ENCODE results near the gene CAMK2D.

Gene CAMK2D

DNA sequence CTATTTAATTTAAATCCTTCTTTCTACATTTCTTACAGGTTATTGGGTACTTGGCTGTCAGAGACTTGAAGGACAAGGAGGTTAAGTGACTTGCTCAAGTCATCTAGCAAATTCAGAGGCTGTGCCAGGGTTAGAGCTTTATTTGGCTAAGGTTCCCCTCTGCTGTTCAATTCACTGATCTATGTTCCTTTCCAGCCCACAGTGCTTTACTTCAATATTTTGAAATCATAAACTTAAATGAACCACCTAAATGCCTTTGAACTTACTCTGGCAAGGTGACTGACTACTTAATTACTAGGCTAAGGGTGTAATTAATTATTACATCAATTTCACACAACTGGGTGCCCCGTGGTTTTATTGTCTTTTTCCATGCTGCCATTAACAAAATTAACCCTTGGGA, 288.7 kb downstream of the CAMK2D start:
- peaks cover 14% of the 10 kb centered on the region for H3K4me1 ChIP-seq (ENCODE audit: control insufficient read depth, insufficient read depth, low read length)
- no peak overlapping the region for H3K9ac ChIP-seq (ENCODE audit: low read depth, low read length)
- no peaks in the 10 kb centered on the region for H3K27me3 ChIP-seq (ENCODE audit: control insufficient read depth, insufficient read depth, low read length)
- H3K4me3 ChIP-seq (ENCODE audit: low read depth, low read length) = no peak overlapping the region
- no peaks in the 10 kb centered on the region for H3K36me3 ChIP-seq (ENCODE audit: control insufficient read depth, insufficient read depth, low read length)
- H3K9me3 ChIP-seq (ENCODE audit: control insufficient read depth, insufficient read depth, low read length) = no peaks in the 10 kb centered on the region

DNA sequence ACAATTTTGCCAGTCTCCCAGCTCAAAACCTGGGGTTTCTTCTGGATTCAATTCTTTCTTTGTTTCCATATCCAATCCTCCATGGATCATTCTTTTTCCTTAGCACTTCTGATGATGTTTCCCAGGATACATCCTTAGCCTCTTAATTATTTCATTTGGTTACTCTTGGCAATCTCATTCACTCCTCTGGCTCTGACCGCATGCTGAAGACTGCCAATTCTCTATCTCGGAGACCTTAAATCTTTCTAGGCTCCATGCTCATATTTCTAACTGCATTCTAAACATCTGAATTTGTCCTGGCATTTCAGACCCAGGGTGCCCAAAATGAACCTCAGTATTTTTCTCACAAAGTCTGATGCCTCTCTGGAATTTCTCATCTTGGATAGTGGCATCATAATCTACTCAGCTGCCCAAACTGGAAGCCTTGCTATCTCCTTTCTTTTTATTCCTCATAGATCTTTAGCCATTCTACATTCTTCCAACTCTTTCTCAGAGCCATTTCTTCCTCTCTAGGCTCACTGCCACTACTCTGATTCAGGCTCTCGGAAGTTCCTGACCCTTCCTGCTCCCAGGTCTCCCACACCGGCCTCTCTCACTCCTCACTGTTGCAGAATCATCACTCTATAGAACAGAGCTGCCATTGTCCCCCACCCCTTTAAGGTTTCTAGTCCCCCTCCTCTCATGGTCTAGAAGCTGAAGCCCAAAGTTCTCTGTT, 290.2 kb downstream of the CAMK2D start:
- H3K9ac ChIP-seq (ENCODE audit: low read depth, low read length) = no peak overlapping the region
- H3K4me1 ChIP-seq (ENCODE audit: control insufficient read depth, insufficient read depth, low read length) = peaks cover 18% of the 10 kb centered on the region
- no peak overlapping the region for H3K4me3 ChIP-seq (ENCODE audit: low read depth, low read length)
- H3K9me3 ChIP-seq (ENCODE audit: control insufficient read depth, insufficient read depth, low read length) = no peaks in the 10 kb centered on the region
- H3K36me3 ChIP-seq (ENCODE audit: control insufficient read depth, insufficient read depth, low read length) = no peaks in the 10 kb centered on the region
- H3K27me3 ChIP-seq (ENCODE audit: control insufficient read depth, insufficient read depth, low read length) = no peaks in the 10 kb centered on the region

DNA sequence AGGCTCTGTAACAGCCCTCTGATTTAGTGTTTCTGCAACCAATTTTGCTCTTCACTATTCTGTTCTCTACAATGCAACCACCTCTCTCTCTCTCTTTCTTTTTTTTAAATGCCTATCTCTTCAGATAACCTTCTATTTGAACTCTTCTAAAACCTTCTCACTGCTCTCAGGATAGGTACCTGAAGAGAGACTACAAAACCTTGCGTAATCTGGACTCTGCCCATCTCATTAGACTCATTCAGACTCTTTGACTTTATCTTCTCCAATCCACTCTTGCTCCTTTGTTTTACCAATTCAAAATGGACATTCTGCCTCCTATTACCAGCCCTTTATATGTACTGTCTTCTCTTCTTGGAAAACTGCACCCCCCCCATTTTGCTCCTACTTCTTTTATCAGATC, 291.6 kb downstream of the CAMK2D start:
- Histone ChIP-seq H3K4me3 (ENCODE audit: low read depth, low read length) (no peak overlapping the region), H3K9ac (ENCODE audit: low read depth, low read length) (no peak overlapping the region), H3K4me1 (ENCODE audit: control insufficient read depth, insufficient read depth, low read length) (peaks cover 18% of the 10 kb centered on the region), H3K9me3 (ENCODE audit: control insufficient read depth, insufficient read depth, low read length) (no peaks in the 10 kb centered on the region), H3K36me3 (ENCODE audit: control insufficient read depth, insufficient read depth, low read length) (no peaks in the 10 kb centered on the region), H3K27me3 (ENCODE audit: control insufficient read depth, insufficient read depth, low read length) (no peaks in the 10 kb centered on the region)

DNA sequence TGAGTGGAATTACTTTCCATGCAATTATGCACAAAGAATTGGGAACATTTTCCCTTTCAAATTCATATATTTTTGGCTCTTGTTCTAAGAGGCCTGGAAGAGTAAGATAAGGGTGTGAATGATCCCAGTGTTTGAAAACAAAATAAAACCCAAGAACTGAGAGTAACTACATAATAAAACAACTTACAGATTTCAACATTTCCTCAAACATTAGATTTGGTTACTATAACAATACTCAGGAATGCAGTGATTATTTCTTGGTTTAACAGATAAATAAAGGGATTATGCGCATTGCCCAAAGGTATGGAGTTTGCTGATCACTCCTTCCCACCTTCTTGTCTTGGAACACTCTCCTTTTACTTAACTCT, 292.5 kb downstream of the CAMK2D start:
- no peaks in the 10 kb centered on the region for H3K27me3 ChIP-seq (ENCODE audit: control insufficient read depth, insufficient read depth, low read length)
- peaks cover 18% of the 10 kb centered on the region for H3K4me1 ChIP-seq (ENCODE audit: control insufficient read depth, insufficient read depth, low read length)
- H3K36me3 ChIP-seq (ENCODE audit: control insufficient read depth, insufficient read depth, low read length) = no peaks in the 10 kb centered on the region
- H3K4me3 ChIP-seq (ENCODE audit: low read depth, low read length) = no peak overlapping the region
- H3K9ac ChIP-seq (ENCODE audit: low read depth, low read length) = no peak overlapping the region
- H3K9me3 ChIP-seq (ENCODE audit: control insufficient read depth, insufficient read depth, low read length) = no peaks in the 10 kb centered on the region

DNA sequence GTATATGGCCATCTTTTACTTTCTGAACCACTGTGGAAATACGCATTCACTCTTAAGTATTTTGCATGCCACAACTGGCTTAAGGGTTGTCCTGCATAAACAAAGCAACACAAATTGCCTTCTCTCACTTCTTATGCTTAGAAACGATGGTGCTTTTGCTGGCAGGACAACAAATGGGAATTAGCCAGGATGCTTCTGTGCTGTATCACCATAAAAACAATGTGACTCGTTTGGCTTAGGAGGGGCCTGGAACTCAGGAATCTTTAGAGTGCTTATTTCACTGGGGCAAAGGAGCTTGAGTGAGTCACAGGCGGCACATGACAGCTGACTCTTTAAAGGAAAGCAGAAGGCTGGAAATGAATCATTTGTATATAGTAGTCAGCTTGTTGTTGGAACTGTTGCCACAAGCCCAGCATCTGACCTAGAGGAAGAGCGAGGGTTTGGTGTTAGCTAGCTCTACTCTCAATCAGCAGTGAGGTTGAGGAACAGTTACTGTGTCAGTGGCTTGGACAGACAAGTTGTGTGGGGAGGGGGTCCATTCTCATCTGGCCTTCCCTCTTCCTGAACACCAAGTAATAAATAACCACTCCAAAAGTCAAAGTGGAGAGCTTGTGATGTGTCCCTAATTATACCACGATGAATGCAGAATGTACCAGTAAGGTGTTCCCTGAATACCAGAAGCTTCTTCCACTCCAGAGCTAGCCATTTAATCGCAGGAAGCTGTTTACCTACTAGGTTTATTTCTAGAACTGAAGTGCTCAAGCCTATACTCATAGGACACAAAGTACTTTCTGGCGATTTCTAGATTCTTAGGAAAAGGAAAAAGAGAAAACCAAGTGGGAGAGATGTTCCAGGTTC, 293.1 kb downstream of the CAMK2D start:
- H3K9ac ChIP-seq (ENCODE audit: low read depth, low read length) = no peak overlapping the region
- no peaks in the 10 kb centered on the region for H3K27me3 ChIP-seq (ENCODE audit: control insufficient read depth, insufficient read depth, low read length)
- H3K4me3 ChIP-seq (ENCODE audit: low read depth, low read length) = no peak overlapping the region
- H3K9me3 ChIP-seq (ENCODE audit: control insufficient read depth, insufficient read depth, low read length) = no peaks in the 10 kb centered on the region
- H3K4me1 ChIP-seq (ENCODE audit: control insufficient read depth, insufficient read depth, low read length) = peaks cover 18% of the 10 kb centered on the region
- H3K36me3 ChIP-seq (ENCODE audit: control insufficient read depth, insufficient read depth, low read length) = no peaks in the 10 kb centered on the region

DNA sequence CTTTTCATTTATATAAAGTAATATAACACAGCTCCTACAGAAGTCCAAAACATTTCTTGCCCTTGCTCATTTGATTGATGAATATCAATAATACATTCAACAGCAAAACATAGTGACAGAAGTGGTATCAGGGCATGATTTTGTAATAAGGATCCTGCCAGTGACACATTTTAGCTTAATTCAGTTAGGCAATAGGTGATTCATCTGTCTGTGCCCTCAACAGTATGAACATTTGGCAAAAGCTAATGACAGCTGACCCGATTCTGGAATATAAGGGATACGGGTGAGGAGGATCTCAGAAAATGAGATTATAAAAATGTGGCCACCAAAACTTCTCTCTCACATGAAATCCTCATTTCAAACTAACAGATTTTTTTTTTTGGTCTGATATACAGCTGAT, 294.0 kb downstream of the CAMK2D start:
- no peak overlapping the region for H3K9ac ChIP-seq (ENCODE audit: low read depth, low read length)
- no peak overlapping the region for H3K4me3 ChIP-seq (ENCODE audit: low read depth, low read length)
- H3K4me1 ChIP-seq (ENCODE audit: control insufficient read depth, insufficient read depth, low read length) = peaks cover 18% of the 10 kb centered on the region
- H3K36me3 ChIP-seq (ENCODE audit: control insufficient read depth, insufficient read depth, low read length) = no peaks in the 10 kb centered on the region
- no peaks in the 10 kb centered on the region for H3K9me3 ChIP-seq (ENCODE audit: control insufficient read depth, insufficient read depth, low read length)
- no peaks in the 10 kb centered on the region for H3K27me3 ChIP-seq (ENCODE audit: control insufficient read depth, insufficient read depth, low read length)

DNA sequence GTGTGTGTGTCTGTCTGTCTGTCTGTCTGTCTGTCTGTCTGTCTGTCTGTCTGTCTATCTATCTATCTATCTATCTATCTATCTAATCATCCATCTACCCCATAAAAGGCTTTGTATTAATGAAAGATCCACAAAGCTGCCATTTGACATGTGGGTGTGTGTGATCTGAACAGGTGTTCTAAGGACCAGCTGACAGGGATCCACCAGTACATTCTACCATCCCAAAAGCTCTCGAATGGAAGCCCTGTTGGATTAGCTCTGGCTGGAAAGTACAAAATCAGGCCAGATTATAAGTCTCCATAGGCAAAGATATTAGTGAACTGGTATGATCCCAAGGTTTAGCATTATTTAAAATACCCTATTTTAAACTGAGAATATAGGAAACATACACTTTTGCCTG, 299.3 kb downstream of the CAMK2D start:
- Histone ChIP-seq H3K9ac (ENCODE audit: low read depth, low read length) (no peak overlapping the region), H3K4me3 (ENCODE audit: low read depth, low read length) (no peak overlapping the region), H3K4me1 (ENCODE audit: control insufficient read depth, insufficient read depth, low read length) (no peaks in the 10 kb centered on the region), H3K27me3 (ENCODE audit: control insufficient read depth, insufficient read depth, low read length) (no peaks in the 10 kb centered on the region), H3K9me3 (ENCODE audit: control insufficient read depth, insufficient read depth, low read length) (no peaks in the 10 kb centered on the region), H3K36me3 (ENCODE audit: control insufficient read depth, insufficient read depth, low read length) (no peaks in the 10 kb centered on the region)

DNA sequence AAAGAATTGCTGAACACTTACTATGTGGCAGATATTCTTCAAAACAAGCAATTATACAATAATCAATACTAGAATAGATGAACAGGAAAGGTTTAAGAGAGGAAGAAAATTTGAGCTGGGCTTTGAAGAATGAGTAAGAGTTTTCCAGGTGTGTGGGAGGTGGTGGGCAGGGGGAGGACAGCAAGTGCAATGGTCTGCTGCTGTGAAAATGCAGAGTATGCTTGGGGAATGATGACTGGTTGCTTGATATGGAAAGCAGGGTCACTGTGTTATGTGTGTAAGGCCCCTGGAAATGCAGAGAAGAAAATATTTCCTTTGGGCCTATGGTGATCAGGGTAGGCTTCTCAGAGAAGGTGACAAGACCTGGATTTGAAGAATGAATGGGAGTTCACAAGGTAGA, 300.3 kb downstream of the CAMK2D start:
- Histone ChIP-seq H3K36me3 (ENCODE audit: control insufficient read depth, insufficient read depth, low read length) (no peaks in the 10 kb centered on the region), H3K9ac (ENCODE audit: low read depth, low read length) (no peak overlapping the region), H3K27me3 (ENCODE audit: control insufficient read depth, insufficient read depth, low read length) (no peaks in the 10 kb centered on the region), H3K9me3 (ENCODE audit: control insufficient read depth, insufficient read depth, low read length) (no peaks in the 10 kb centered on the region), H3K4me3 (ENCODE audit: low read depth, low read length) (no peak overlapping the region), H3K4me1 (ENCODE audit: control insufficient read depth, insufficient read depth, low read length) (no peaks in the 10 kb centered on the region)

DNA sequence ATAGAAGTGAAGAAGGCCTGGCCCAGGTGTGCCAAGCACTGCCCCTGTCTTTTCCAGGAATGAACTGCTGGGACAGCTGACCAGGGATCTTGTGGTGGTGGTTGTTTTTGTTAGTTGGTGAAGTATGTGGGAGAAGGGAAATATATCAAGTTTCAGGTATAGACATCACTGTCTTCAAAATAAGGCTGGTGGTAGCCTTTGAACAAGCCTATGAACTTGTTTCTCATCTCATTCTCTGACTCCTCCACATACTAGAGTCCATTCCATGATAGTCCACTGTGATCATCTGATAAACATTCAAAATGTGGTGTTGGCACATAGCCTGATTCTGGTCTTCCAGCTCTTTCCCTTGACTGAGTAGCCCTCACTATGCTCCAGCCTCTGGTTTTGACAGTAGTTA, 303.7 kb downstream of the CAMK2D start:
- H3K36me3 ChIP-seq (ENCODE audit: control insufficient read depth, insufficient read depth, low read length) = no peaks in the 10 kb centered on the region
- peaks cover 15% of the 10 kb centered on the region for H3K4me1 ChIP-seq (ENCODE audit: control insufficient read depth, insufficient read depth, low read length)
- H3K9ac ChIP-seq (ENCODE audit: low read depth, low read length) = no peak overlapping the region
- no peak overlapping the region for H3K4me3 ChIP-seq (ENCODE audit: low read depth, low read length)
- no peaks in the 10 kb centered on the region for H3K27me3 ChIP-seq (ENCODE audit: control insufficient read depth, insufficient read depth, low read length)
- no peaks in the 10 kb centered on the region for H3K9me3 ChIP-seq (ENCODE audit: control insufficient read depth, insufficient read depth, low read length)

DNA sequence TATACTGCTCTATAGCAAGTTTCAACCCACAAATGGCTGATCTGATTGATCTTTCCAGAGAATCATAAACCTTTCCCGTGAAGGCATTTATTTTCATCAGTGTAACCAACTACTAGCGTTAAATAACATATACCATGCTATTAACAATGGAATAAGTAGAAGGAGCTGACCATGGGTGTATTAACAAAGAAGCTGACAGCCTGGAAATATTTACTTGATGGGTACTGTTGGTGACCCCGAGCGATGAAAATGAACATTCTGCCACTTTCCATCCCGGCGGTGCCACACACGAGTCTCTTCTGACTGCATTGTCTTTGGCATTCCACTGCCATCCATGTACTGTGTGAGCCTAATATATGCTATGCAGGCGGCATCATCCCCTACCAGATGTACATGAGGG, 304.4 kb downstream of the CAMK2D start:
- Histone ChIP-seq H3K9ac (ENCODE audit: low read depth, low read length) (no peak overlapping the region), H3K4me1 (ENCODE audit: control insufficient read depth, insufficient read depth, low read length) (peaks cover 17% of the 10 kb centered on the region), H3K9me3 (ENCODE audit: control insufficient read depth, insufficient read depth, low read length) (no peaks in the 10 kb centered on the region), H3K27me3 (ENCODE audit: control insufficient read depth, insufficient read depth, low read length) (no peaks in the 10 kb centered on the region), H3K4me3 (ENCODE audit: low read depth, low read length) (no peak overlapping the region), H3K36me3 (ENCODE audit: control insufficient read depth, insufficient read depth, low read length) (no peaks in the 10 kb centered on the region)

DNA sequence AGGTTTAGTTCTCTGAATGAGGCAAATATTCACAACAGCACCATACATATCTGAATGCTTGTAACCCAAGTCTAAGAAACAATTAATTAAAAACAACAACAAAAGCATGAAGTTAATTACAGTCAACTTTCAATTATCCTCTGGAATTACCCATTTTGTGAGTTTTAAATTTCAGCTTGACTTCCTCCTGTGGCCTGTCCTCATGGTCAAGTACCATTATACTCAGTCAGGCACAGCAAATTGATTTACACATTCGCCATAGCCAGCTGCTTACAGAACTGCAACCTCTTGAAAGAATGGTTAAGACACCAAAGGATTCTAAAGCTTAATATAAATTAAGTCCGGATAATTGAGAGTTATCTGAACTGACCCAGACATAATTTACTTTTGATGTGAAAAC, 306.5 kb downstream of the CAMK2D start:
- no peaks in the 10 kb centered on the region for H3K9me3 ChIP-seq (ENCODE audit: control insufficient read depth, insufficient read depth, low read length)
- H3K27me3 ChIP-seq (ENCODE audit: control insufficient read depth, insufficient read depth, low read length) = no peaks in the 10 kb centered on the region
- no peak overlapping the region for H3K4me3 ChIP-seq (ENCODE audit: low read depth, low read length)
- no peaks in the 10 kb centered on the region for H3K36me3 ChIP-seq (ENCODE audit: control insufficient read depth, insufficient read depth, low read length)
- H3K9ac ChIP-seq (ENCODE audit: low read depth, low read length) = no peak overlapping the region
- peaks cover 20% of the 10 kb centered on the region for H3K4me1 ChIP-seq (ENCODE audit: control insufficient read depth, insufficient read depth, low read length)

Data from iPS-15b (cell line).